K562 (cell line): ENCODE measurements around the gene SPOCK3.

Source experiments
- CTCF ChIP-seq, 3 experiments: IDR thresholded peaks in 2 of 3; conservative IDR thresholded peaks in 1 of 3; 2 replicates each; pipeline ENCODE4 v1.5.1; 2011 to 2012; ENCODE audit warnings: low read length in 3 of 3, mild to moderate bottlenecking in 3 of 3, control low read depth in 2 of 3, improper control_type of control experiment in 1 of 3, inconsistent platforms in 1 of 3, low read depth in 1 of 3, mixed read lengths in 1 of 3, moderate library complexity in 1 of 3; ENCODE audit not compliant: insufficient read depth in 2 of 3
- POLR2AphosphoS2 ChIP-seq: IDR thresholded peaks from 2 replicates; pipeline ENCODE4 v1.6.1; 2012; ENCODE audit warnings: low read length, improper control_type of control experiment
- TCF7L2 ChIP-seq: fragments of 150-350 bp; IDR thresholded peaks from 2 replicates; pipeline ENCODE4 v1.6.1; 2016; ENCODE audit warnings: low read depth, mild to moderate bottlenecking, low read length, moderate library complexity

DNA sequence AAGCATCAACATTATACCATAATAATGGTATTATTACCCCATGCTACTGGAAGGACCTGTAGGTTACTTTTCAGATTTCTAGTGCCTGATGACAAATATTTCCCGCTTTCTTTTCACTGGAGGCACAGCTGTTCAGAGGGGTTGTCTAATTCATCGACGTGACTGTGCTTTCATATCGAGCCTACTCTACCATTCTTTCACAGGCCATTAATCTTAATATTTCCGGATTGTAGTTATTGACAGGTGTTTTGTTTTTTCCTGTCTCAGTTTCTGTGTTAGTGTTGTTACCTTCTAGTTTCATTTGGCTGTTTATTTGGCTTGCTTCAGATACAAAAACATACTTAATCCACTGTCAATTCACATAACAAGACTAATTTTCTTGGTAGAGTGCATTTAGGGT, 330.9 kb downstream of the SPOCK3 start:
- TF ChIP-seq TCF7L2 (no peak), POLR2AphosphoS2 (no peak), CTCF (IDR thresholded peaks at IDR 0.05 in 2 of 3, conservative IDR thresholded peaks at IDR 0.05 in 1 of 3; ENCODE audit: insufficient read depth in 2 of 3, low read depth in 1 of 3, low read length in 3 of 3) (no peak)
